Measurements from ENCODE around the gene HYKK. TPM values are rescaled to one million over a fixed set of nuclear protein-coding genes. Genes with fewer than 3 reads are reported as not detected.
"Not testable (repeated sequence)": the region's sequence is repeated elsewhere in the genome, so short reads cannot be mapped to it uniquely, and the experiment has no call there.

HYKK gene
- polyA plus RNA-seq, 1 of the 3 experiments (the other 2 are of a cell fraction) = 2.2 TPM

- TF ChIP-seq IRF3 (IDR thresholded peaks at IDR 0.05; ENCODE audit: low read depth, low read length) (no peak), CHD2 (IDR thresholded peaks at IDR 0.05; ENCODE audit: low read length, partially characterized antibody) (no peak), YY1 (IDR thresholded peaks at IDR 0.05; ENCODE audit: low read depth) (no peak), FOXJ3 (CRISPR knock-in tag; IDR thresholded peaks at IDR 0.05) (no peak), MAX (IDR thresholded peaks at IDR 0.05; ENCODE audit: low read depth) (no peak), SIN3A (IDR thresholded peaks at IDR 0.05; ENCODE audit: borderline replicate concordance, low read depth, low read length) (no peak), JUND (IDR thresholded peaks at IDR 0.05) (no peak)
Observed at GRCh38 chr15:78509726-78510312, 2.4 kb downstream of the HYKK start (continued).

- H2AFZ ChIP-seq (ENCODE audit: low read depth); POLR2A ChIA-PET; H3K27ac ChIP-seq (ENCODE audit: low read depth in 2 of 2, low read length in 1 of 2); H3K9me3 ChIP-seq; H4K20me1 ChIP-seq (ENCODE audit: insufficient read depth); DNase-seq; H3K9ac ChIP-seq; H3K4me3 ChIP-seq (ENCODE audit: low read depth in 2 of 2, low read length in 1 of 2); H3K4me2 ChIP-seq; H3K79me2 ChIP-seq (ENCODE audit: insufficient read depth); H3K27me3 ChIP-seq (ENCODE audit: insufficient read depth); H3F3A ChIP-seq (replicated peaks; ENCODE audit: insufficient read depth); H3K9me2 ChIP-seq; H3K4me1 ChIP-seq (ENCODE audit: control insufficient read depth in 1 of 2, insufficient read depth in 2 of 2, low read depth in 1 of 2, low read length in 1 of 2); H3K36me3 ChIP-seq (replicated peaks in 1 of 2; ENCODE audit: control insufficient read depth in 1 of 2, insufficient read depth in 2 of 2, low read length in 1 of 2): not testable (repeated sequence)
- CTCF ChIA-PET = interaction anchor here (0.9 kb wide), 1 partner anchor 236 kb away, joined by 3 read pairs; no protein-coding TSS in a partner anchor
- WGBS (ENCODE audit: low lambda C conversion rate) = 98% methylated on average over 2 of the region's 3 CpGs
Observed at GRCh38 chr15:78520035-78520434, 12.7 kb downstream of the HYKK start.

- Histone ChIP-seq H2AFZ (ENCODE audit: low read depth) (no peak overlapping the region), H3K4me2 (no peak overlapping the region), H3K9ac (no peak overlapping the region), H3K4me1 (ENCODE audit: control insufficient read depth in 1 of 2, insufficient read depth in 2 of 2, low read depth in 1 of 2, low read length in 1 of 2) (no peaks in the 10 kb centered on the region), H3K9me3 (no peaks in the 10 kb centered on the region), H3K36me3 (replicated peaks in 1 of 2; ENCODE audit: control insufficient read depth in 1 of 2, insufficient read depth in 2 of 2, low read length in 1 of 2) (no peaks in the 10 kb centered on the region), H3K27me3 (ENCODE audit: insufficient read depth) (no peaks in the 10 kb centered on the region), H3K79me2 (ENCODE audit: insufficient read depth) (no peaks in the 10 kb centered on the region), H3K4me3 (ENCODE audit: low read depth in 2 of 2, low read length in 1 of 2) (no peak overlapping the region), H3F3A (replicated peaks; ENCODE audit: insufficient read depth) (peaks cover 3% of the 10 kb centered on the region), H4K20me1 (ENCODE audit: insufficient read depth) (no peaks in the 10 kb centered on the region), H3K27ac (ENCODE audit: low read depth in 2 of 2, low read length in 1 of 2) (no peak overlapping the region), H3K9me2 (no peaks in the 10 kb centered on the region)
- ChIA-PET CTCF (no interaction called here), POLR2A (no interaction called here)
- TF ChIP-seq EZH2phosphoT487 (IDR thresholded peaks at IDR 0.05; ENCODE audit: borderline replicate concordance, low read depth) (no peak), JUND (IDR thresholded peaks at IDR 0.05) (no peak), IRF3 (IDR thresholded peaks at IDR 0.05; ENCODE audit: low read depth, low read length) (no peak), MAX (IDR thresholded peaks at IDR 0.05; ENCODE audit: low read depth) (no peak), CHD2 (IDR thresholded peaks at IDR 0.05; ENCODE audit: low read length, partially characterized antibody) (no peak), NFIC (IDR thresholded peaks at IDR 0.05; ENCODE audit: borderline replicate concordance) (no peak), TEAD4 (IDR thresholded peaks at IDR 0.05; ENCODE audit: borderline replicate concordance, insufficient read depth) (no peak), CTCF (IDR thresholded peaks at IDR 0.05) (no peak), PBX3 (IDR thresholded peaks at IDR 0.05) (no peak), FOXJ3 (CRISPR knock-in tag; IDR thresholded peaks at IDR 0.05) (no peak), TAF1 (IDR thresholded peaks at IDR 0.05; ENCODE audit: borderline replicate concordance, low read depth, low read length) (no peak), MXI1 (IDR thresholded peaks at IDR 0.05; ENCODE audit: low read depth, low read length) (no peak), POLR2AphosphoS5 (IDR thresholded peaks at IDR 0.05; ENCODE audit: low read depth, low read length) (no peak), GATA2 (CRISPR knock-in tag; IDR thresholded peaks at IDR 0.05) (no peak), RXRA (IDR thresholded peaks at IDR 0.05; ENCODE audit: borderline replicate concordance, low read depth) (no peak)
- WGBS (ENCODE audit: low lambda C conversion rate) = 79% methylated on average over 5 of the region's 5 CpGs
- no peak for DNase-seq
Observed at GRCh38 chr15:78524230-78524629, 16.9 kb downstream of the HYKK start.
